DND-41 (cell line): ENCODE measurements around the gene CYP3A4.

Experiments used
- EZH2 ChIP-seq: IDR thresholded peaks from 3 replicates; pipeline ENCODE4 v1.6.1; 2012; ENCODE audit warnings: borderline replicate concordance, low read depth, mild to moderate bottlenecking, moderate library complexity, low read length, inconsistent platforms; ENCODE audit not compliant: severe bottlenecking
- TF ChIP-seq, protein P1 (sequence below): IDR thresholded peaks from 2 replicates; pipeline ENCODE4 v1.5.1; 2012; ENCODE audit warnings: borderline replicate concordance, low read length, moderate library complexity, mild to moderate bottlenecking; ENCODE audit not compliant: poor library complexity, severe bottlenecking; ENCODE audit errors: extremely low read depth

DNA sequence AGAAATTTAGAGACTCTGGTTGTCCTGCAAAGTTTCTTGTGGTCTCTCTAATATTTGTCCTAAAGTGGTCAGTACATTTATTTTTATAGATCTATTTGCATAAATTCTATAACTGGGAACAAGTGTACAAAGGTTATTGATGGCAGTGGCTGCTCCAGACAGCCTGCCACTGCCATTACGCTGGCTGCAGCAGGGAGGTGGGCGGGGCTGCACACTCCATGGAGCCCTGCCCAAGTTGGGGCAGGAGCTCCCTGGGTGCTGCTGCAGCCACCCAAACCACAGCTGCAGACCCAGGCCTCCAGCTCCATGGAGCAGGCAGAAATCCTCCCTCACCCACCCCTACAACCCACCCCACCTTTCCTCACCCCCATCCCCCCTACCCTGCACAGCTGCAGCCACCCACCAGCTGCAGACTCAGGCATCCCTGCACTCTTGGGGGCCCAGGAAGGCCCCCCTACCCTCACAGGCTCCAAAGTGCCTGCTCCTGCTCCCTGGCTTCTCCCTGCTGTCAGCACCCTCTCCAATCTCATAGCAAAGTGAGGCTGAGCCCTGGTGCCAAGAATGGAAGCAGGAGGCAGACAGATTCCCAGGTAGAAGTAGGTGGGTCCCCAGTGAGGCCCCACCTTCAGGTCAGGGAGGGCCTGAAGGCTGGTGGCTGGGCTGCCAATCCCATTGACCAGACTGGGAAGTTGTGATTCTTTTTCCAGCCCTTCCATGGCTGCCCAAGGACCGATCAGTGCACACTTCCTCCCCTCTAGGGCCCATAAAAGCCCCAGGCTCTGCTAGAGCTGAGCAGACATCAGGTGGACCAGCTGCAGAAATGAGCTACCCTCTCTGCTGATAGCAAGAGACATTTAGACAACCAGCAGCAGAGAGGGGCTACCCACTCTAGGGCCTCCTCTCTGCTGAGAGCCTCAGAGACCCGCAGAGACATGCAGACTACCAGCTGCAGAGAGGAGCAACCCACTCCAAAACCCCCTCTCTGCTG, 39.0 kb upstream of the CYP3A4 start:
- TF ChIP-seq, protein P1, sequence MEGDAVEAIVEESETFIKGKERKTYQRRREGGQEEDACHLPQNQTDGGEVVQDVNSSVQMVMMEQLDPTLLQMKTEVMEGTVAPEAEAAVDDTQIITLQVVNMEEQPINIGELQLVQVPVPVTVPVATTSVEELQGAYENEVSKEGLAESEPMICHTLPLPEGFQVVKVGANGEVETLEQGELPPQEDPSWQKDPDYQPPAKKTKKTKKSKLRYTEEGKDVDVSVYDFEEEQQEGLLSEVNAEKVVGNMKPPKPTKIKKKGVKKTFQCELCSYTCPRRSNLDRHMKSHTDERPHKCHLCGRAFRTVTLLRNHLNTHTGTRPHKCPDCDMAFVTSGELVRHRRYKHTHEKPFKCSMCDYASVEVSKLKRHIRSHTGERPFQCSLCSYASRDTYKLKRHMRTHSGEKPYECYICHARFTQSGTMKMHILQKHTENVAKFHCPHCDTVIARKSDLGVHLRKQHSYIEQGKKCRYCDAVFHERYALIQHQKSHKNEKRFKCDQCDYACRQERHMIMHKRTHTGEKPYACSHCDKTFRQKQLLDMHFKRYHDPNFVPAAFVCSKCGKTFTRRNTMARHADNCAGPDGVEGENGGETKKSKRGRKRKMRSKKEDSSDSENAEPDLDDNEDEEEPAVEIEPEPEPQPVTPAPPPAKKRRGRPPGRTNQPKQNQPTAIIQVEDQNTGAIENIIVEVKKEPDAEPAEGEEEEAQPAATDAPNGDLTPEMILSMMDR = no peak
- no peak for TF ChIP-seq EZH2
